ENCODE data around the gene PRLR.
"Not testable (repeated sequence)": the region's sequence is repeated elsewhere in the genome, so short reads cannot be mapped to it uniquely, and the experiment has no call there.

Gene PRLR

DNA sequence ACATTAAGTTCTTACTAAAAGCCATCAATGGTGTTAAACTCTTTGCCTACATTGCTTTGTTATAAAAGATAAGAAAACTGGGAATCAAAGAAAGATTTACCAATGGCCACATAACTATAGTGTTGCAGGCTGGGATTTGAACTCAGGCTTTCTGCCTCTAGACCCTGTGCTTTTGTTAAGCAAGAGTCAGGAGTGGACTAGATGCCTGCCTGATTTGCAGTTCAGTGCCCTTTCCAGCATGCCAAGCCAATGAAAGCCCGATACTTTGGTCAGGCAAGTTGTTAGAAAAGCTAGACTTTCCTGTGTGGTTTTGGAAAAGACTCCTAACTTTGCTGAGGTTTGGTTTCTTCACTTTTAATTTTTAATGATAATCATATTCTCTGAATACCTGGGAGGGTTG, 161.1 kb downstream of the PRLR start:
- DNase-seq (ENCODE audit: low read depth): no peak

DNA sequence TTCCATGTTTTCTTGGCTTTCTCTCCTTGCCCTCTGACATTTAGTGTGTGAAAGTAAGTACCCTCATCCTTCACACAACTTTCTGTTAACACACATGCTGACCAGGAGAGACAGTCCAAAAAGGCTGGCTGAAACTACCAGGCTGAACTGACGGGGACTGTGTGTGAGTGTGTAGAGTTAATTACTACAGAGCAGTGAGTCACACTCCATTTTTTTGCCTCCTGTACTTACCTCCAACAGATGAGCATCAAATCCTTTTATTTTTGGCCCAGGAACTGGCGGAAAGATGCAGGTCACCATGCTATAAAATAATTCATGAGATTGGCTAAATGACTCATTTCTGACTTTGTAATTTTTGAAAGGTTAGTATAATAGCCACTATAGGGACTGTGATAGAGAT, 162.3 kb downstream of the PRLR start:
- no peak for DNase-seq (ENCODE audit: low read depth)

GRCh38 chr5:35066260-35066795, 164.0 kb downstream of the PRLR start:
- DNase-seq (ENCODE audit: low read depth): no peak

DNA sequence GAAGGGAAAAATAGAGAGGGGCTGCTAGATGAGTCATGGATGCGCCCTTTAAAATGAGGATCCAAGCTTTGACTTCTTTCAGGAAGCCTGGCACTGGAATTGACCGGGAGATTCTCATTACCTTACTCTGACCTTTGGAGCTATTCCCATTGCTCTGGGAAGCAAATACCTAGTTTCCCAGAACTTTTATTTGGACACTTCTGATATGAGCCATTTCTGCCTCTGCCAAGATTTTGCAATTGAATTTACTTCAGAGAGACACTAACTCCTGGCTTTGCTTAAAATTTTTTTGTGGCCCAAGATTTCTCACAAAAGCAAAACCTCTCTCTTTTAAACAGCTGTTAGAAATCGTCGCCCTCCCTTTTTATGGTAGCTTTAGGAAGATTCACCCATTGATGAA, 166.9 kb downstream of the PRLR start:
- DNase-seq (ENCODE audit: low read depth): no peak

DNA sequence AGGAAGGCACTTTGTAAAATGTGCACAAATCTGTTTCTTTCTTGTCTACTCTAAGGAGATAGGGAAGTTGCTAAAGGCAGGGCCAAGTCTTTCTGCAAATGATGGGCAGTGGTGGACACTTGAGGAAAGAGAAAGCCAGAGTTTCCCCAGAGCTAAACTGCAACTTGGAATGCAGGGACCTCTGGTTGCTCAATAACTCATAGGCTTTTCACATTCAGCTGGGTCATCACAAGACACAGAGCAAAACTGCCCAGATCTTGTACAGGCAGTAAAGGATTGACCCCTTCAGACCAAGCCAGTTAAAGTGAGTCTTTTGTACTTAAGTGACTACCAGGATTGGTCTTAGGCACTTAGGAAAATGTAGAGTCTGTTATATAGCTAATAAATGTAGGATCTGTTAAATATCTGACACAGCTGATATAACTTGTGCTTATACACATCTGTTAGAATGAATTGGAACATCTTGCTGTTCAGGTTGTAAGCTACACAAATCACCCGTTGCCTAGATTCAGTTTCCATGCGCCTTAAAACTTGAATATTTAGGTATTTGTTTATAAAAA, 169.0 kb downstream of the PRLR start:
- DNase-seq (ENCODE audit: low read depth): no peak

DNA sequence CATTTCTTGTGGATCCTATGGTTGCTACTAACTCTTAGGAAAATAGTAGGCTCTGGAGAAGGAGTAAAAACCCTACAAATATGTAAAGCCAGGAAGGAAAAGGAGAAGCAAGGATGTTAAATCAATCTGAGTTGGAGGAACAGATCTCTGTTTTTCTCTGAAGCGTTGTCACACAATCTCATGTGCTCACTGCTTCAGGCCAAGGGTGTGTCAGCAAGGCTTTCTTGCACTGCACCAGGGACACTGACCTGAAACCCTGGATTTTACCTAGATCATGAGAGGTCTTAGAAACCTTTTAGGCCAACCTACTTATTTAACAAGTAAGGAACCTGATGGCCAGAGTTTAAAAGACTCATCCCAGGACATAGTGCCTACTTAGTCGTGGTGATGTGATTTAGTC, 170.1 kb downstream of the PRLR start:
- DNase-seq (ENCODE audit: low read depth): no peak

- DNase-seq (ENCODE audit: low read depth): no peak
These were observed 171.0 kb downstream of the PRLR start for GRCh38 chr5:35059251-35059650.

GRCh38 chr5:35058374-35058788, 171.9 kb downstream of the PRLR start:
- no peak for DNase-seq (ENCODE audit: low read depth)

GRCh38 chr5:35056686-35057085, 173.6 kb downstream of the PRLR start:
- no peak for DNase-seq (ENCODE audit: low read depth)

- no peak for DNase-seq (ENCODE audit: low read depth)
These were observed 177.4 kb downstream of the PRLR start for GRCh38 chr5:35052838-35053237.

- no peak for DNase-seq (ENCODE audit: low read depth)
These were observed 179.7 kb downstream of the PRLR start for GRCh38 chr5:35050541-35051126.

GRCh38 chr5:35048910-35049309, 181.4 kb downstream of the PRLR start:
- DNase-seq (ENCODE audit: low read depth): no peak

GRCh38 chr5:35047785-35048404, 182.4 kb downstream of the PRLR start, which contains the start of gene AGXT2:
Gene AGXT2, minus strand, starts transcription at chr5:35047949. Its CDS starts 57 bp downstream, at chr5:35047892.
- DNase-seq (ENCODE audit: low read depth): no peak

GRCh38 chr5:35046774-35047173, 183.5 kb downstream of the PRLR start:
- no peak for DNase-seq (ENCODE audit: low read depth)

DNA sequence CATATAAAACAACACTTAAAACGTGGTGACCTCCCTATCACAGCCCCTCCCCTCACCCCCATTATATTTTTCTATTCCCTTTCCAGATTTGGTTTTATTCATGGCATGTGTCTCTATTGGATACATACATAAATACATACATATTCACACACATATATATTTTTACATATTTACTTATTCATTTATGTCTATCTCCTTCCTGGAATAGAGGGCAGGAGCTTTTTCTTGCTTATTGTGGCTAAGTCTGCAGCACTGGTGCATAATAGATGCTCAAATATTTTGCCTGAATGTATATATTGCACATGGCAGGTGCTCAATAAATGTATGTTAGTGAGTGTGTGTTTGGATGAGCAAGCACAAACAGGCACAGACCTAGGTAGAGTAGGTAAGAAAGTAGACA, 185.0 kb downstream of the PRLR start:
- no peak for DNase-seq (ENCODE audit: low read depth)

DNA sequence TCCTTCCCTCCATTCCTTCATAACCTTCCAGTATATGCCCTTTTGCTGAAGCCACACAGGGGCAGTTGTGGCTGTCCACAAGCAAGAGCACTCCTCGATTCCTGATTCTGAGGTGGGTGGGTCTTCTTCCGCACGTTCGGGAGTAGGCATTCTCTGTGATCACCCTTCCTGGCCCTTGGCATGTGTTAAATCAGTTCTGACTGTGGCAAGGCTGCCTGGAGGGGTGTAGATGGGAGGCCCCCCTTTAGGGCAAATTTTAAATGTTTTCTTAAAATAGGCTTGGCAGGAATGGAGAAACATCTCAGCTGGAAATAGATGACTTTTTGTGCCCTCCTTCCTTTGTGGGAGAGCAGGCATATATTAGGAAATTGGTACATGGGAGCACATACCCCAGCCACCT, 185.6 kb downstream of the PRLR start:
- DNase-seq (ENCODE audit: low read depth): no peak

GRCh38 chr5:35042781-35043180, 187.5 kb downstream of the PRLR start:
- DNase-seq (ENCODE audit: low read depth): no peak

- no peak for DNase-seq (ENCODE audit: low read depth)
These were observed 189.0 kb downstream of the PRLR start for GRCh38 chr5:35041261-35041660.

DNA sequence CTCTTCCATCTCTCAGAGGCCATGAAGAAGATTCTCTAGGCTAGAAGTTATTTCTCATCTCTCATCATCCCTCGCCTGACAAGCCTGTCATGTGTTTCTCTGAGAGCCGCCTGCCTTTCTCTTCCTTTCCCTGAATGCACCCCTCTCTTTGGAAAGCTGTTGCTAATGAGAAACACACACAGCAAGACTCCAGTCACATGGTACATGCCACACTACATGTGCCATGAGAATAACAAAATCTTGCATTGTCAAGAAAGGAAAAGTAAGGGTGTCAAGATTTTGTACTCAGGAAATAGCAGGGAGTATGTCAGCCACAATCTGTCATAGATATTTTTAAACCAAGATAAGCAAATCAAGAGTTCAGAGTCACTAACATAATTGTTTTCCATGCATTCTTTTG, 191.4 kb downstream of the PRLR start:
- DNase-seq (ENCODE audit: low read depth): no peak

DNA sequence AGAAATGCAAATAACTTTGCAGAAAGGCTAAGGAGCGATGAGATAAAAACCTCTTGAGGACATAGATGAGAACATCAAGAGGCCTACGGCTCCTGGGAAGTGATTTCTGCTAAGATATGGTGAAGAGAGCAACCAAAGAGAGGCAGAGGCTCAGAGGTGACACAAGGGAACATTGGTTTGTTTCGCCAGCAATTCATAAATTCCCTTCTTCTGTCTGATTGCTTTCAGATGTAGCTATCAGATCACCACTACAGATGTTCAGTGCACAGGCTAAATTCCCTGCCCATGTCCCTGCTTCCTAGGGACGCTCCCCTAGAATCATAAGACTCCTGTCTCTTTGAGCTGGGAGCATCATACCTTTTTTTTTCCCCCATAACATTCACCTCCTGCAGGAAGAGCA, 193.8 kb downstream of the PRLR start:
- no peak for DNase-seq (ENCODE audit: low read depth)

DNA sequence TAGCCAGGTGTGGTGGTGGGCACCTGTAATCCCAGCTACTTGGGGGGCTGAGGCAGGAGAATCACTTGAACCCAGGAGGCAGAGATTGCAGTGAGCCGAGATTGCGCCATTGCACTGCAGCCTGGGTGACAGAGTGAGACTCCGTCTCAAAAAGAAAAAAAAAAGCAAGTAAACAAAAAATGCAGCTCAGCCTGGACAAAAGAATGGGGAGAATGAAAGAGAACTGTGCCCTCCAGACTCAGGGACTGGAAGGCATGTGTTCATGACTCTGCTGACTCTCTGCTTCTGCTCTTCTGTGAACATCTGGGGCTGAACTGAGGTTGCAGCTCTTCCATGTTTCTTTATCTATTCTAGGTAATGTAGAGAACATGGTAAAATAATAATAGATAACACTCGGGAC, 194.4 kb downstream of the PRLR start:
- DNase-seq (ENCODE audit: low read depth): not testable (repeated sequence)

GRCh38 chr5:35035271-35035670, 195.0 kb downstream of the PRLR start:
- DNase-seq (ENCODE audit: low read depth): no peak

DNA sequence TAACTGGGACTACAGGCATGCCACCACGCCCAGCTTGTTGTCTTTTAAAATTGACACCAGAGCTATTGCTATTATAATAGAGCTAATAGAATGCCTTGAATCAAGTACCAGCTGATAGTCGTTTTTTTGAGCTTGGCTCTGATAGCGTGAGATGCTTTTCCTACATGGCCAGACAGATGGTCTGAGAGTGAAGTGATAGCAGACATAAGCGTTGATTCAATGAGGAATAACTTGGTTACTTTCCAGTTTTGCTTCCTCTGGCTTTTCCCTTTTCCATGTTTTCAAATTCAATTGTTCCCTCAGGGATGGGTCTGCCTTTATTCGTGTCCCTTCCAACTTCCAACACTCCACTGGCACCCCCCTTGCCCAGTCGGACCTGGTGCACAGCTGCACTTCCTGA, 197.9 kb downstream of the PRLR start:
- no peak for DNase-seq (ENCODE audit: low read depth)

GRCh38 chr5:35031276-35031675, 199.0 kb downstream of the PRLR start:
- no peak for DNase-seq (ENCODE audit: low read depth)
